HG02970 (cell line): ENCODE data around the gene RGS4.

Source experiments
- ATAC-seq: cut with Tn5 transposase; IDR thresholded peaks from one replicate; pipeline ENCODE4 v1.9.1; 2021; ENCODE audit warnings: mild to moderate bottlenecking, moderate library complexity, moderate number of reproducible peaks; ENCODE audit not compliant: unreplicated experiment, low FRiP score

RGS4 gene

DNA sequence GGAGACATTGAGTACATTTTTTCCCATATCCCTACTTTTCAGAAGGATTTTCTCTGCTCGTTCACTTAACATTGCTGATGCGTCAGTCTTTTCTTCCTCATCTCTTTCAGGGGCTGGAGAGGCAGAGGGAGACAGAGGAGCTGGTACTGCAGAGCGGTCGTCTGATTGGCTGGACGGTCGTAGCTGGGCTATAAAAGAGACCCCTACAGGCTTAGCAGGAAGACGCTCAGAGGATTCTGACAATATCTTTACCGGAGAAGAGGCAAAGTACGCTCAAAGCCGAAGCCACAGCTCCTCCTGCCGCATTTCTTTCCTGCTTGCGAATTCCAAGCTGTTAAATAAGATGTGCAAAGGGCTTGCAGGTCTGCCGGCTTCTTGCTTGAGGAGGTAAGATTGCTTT lies at the start of gene RGS4:
Gene RGS4 (plus strand): TSS at position 220 of the 400 bp plus-strand sequence. CDS start 124 bp downstream, at position 344.
- no peak for ATAC-seq

DNA sequence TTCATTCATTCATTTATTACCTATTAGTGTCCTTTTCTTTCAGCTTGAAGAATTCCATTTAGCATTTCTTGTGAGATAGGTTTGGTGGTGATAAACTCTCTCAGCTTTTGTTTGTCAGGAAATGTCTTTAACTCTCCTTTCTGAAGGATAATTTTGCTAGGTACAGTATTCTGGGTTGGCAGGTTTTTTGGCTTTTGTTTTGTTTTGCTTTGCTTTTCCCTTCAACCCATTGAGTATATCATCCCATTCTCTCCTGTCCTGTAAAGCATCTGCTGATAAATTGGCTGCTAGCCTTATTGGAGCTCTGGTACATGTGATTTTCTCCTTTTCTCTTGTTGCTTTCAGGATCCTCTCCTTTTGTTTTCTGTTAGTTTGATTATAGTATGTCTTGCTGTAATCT lies 47.0 kb upstream of the RGS4 start:
- ATAC-seq: no peak

GRCh38 chr1:163027610-163028009 lies 41.6 kb upstream of the RGS4 start:
- no peak for ATAC-seq

- ATAC-seq: no peak
Observed at GRCh38 chr1:163029901-163030300, 39.3 kb upstream of the RGS4 start.

GRCh38 chr1:163035446-163036249 lies 33.5 kb upstream of the RGS4 start:
- no peak for ATAC-seq

DNA sequence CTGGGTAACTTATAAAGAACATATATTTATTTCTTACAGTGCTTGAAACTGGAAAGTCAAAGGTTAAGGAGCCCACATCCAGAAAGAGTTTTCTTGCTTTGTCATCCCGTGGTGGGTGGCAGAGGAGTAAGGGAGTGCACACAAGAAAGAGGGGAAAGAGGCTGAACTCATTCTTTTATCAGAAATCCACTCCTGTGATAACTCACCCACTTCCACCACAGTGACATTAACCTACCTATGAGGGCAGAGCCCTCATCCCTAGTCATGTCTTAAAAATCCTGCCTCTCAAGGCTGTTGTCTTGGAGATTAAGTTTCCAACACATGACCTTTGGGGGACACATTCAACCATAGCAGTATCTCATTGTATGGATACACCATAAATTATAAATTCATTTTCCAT lies 32.5 kb upstream of the RGS4 start:
- ATAC-seq: no peak

DNA sequence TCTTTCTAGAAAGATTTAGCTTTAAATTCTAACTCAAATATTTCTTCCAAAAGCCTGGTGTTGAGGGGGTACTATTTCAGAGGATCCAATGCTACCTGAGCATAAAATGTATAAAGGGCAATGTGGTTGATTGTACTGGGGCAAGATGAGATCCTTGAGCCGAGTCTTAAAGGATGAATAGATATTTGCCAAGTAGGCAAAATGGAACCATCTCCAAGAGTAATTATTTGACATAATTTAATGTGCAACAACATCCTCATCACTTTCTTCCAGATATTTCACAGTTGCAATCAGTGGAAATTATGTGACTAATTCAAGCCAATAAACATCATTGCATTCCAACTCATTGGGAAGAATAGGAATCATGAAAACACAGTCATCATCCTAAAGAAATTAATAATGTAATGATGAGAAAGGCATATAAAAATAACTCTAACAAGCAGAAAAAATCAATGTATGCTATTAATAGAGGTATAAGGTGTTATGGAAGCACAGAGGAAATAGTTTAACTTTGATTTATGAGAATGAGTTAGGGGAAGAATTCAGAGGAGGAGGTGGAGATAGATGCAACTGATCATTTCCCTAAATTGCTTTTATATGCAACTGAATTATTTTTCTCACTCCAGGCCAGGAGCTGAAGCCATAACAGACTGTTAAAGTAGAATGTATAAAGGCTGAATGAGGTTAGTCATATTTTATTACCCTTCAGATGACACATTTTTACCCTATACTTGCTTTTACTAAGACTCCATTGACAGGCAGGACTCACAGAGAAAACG lies 30.0 kb upstream of the RGS4 start:
- no peak for ATAC-seq

DNA sequence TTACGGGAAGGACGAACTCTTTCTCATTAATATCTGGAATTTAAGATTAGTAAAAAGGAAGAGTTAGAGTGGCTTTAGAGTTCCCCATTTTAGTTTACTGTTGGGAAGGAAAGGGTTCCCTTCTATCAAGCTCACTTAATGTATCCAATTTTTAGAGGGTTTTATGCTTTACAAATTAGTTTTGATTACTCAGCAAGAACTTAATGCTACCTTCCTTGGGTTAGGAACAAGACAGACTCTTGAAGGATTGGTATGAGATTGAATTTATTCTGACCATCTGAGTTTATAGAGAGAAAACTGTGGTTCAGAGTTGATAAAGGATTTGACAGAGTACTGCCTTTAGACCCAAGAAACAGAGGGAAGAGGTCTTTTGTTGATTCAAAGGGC lies 29.5 kb upstream of the RGS4 start:
- ATAC-seq: no peak

DNA sequence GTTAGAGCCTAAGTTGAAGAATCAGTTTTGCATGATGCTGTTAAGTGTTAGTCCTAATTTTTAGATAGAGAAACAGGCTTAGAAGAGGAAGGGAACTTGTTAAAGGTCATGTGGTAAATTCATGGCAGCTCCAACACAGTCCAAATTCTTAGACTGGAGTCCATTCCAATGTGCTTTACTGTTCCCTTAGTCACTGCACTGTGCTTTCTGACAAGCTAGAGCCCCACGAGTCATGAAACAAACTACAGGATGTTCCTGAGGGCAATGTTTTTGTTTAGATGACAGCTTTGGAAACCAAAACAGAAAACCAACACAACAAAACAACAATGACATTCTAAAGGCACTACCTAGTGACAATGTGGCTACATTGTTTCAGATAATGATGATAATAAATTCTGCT lies 23.1 kb upstream of the RGS4 start:
- ATAC-seq: no peak

DNA sequence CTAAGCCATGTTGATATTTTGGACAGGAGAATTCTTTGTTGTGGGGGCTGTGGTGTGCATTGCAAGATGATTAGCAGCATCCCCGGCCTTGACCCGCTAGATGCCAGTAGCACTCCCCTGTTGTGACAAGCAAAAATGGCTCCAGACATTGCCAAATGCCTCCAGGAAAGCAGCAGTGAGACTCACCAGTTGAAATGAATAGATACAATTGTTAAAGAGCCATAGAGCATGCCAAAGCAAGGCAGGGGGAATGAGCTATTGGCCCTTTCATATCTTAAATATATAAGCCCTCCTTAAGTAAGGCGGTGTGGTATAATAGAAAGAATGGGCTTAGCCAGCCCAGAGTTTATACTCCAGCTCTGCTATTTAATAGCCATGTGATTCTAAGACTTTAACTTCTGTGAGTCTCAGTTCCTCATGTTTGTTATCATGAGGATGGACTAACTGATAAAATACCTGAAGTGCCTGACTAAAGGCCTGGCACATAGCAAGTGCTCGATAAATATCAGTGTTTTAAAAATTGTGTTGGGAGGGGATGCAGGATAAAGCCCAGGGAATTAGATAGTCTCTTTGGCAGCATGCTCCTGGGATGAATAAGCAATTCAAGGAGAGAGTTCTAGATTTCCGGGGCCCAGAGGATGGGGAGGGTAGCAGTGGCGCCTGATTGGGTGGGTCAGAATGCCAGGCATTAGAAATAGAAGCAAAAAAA lies 21.1 kb upstream of the RGS4 start:
- no peak for ATAC-seq

- ATAC-seq: no peak
Observed at GRCh38 chr1:163048869-163049268, 20.3 kb upstream of the RGS4 start.

GRCh38 chr1:163049296-163049695 lies 19.9 kb upstream of the RGS4 start:
- no peak for ATAC-seq

- ATAC-seq: no peak
Observed at GRCh38 chr1:163050496-163050895, 18.7 kb upstream of the RGS4 start.

- ATAC-seq: no peak
Observed at GRCh38 chr1:163054181-163054591, 15.0 kb upstream of the RGS4 start.

DNA sequence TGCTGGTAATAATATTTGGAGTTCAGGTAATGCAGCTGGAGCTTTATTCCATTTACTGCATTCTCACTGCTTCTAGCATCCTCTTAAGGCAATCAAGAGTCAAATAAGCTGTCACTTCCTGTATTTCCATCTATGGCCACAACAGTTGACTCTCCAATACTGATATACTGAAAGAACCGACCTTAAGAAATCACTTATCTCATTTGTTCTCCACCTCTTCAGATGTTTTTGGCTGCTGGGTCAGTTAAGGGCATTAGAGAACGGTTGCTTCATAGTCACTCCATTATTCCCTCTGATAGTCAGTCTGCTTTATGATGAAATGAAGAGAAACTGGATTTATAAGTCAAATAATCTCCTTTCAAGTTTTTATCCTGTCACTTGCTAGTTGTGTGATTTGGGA lies 14.2 kb upstream of the RGS4 start:
- no peak for ATAC-seq

DNA sequence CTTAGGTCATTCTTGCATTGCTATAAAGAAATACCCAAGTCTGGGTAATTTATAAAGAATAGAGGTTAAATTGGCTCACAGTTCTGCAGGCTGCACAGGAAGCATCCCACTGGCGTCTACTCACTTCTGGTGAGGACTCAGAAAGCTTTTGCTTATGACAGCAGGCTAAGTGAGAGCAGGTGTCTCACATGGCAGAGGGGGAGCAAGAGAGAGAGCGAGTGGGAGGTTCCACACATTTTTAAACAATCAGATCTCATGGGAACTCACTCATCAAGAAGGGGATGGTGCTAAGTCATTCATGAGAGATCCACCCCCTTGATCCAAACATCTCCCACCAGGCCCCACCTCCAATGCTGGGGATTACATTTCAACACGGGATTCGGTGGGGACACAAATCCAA lies 13.6 kb upstream of the RGS4 start:
- no peak for ATAC-seq

- ATAC-seq: no peak
Observed at GRCh38 chr1:163056831-163057230, 12.3 kb upstream of the RGS4 start.

- no peak for ATAC-seq
Observed at GRCh38 chr1:163060343-163061007, 8.7 kb upstream of the RGS4 start.

DNA sequence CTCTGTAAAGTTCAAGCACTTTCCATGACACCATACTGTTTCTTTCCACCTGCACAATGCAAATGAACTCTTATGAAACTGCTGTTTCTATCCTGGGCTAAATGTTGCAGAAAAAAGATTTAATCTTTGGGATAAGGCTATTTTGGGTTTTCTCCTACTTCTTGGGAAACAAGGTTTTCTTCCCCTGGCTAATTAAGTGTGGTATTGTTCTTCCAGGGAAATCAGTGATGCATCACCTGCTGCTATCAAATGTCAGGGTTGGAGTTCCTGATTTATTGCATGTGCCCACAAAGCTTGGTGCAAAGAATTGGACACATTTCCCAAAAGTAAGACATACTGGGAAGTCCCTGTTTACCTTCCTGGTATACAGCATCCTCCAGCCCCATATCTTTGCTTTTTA lies 6.0 kb upstream of the RGS4 start:
- ATAC-seq: no peak

GRCh38 chr1:163063610-163064009 lies 5.6 kb upstream of the RGS4 start:
- ATAC-seq: no peak

DNA sequence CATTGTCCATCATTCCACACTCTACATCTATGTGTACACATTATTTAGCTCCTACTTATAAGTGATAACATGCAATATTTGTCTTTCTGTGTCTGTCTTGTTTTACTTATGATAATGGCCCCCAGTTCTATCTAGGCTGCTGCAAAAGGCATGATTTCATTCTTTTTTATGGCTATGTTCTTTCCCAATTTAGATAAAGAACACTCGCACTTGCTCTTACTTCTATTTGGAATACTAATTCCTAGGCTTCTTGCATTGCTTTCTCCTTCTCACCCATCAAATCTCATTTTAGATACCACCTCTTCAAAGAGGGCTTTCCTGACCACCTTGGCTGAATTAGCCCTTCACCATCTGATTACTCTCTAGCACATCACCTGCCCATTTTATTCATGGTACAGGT lies 3.0 kb upstream of the RGS4 start:
- ATAC-seq: no peak
